NCI-H345 treated with DMSO at 0.1 percent for 48 hours (cell line): ENCODE data around the gene TUBB4B.
"Not testable (repeated sequence)": the region's sequence is repeated elsewhere in the genome, so short reads cannot be mapped to it uniquely, and the experiment has no call there.

Experiments used
- DNase-seq: peaks from one replicate; lab custom pipeline; 2025; ENCODE audit not compliant: unreplicated experiment; lab: John Stamatoyannopoulos, UW

The TUBB4B gene

DNA sequence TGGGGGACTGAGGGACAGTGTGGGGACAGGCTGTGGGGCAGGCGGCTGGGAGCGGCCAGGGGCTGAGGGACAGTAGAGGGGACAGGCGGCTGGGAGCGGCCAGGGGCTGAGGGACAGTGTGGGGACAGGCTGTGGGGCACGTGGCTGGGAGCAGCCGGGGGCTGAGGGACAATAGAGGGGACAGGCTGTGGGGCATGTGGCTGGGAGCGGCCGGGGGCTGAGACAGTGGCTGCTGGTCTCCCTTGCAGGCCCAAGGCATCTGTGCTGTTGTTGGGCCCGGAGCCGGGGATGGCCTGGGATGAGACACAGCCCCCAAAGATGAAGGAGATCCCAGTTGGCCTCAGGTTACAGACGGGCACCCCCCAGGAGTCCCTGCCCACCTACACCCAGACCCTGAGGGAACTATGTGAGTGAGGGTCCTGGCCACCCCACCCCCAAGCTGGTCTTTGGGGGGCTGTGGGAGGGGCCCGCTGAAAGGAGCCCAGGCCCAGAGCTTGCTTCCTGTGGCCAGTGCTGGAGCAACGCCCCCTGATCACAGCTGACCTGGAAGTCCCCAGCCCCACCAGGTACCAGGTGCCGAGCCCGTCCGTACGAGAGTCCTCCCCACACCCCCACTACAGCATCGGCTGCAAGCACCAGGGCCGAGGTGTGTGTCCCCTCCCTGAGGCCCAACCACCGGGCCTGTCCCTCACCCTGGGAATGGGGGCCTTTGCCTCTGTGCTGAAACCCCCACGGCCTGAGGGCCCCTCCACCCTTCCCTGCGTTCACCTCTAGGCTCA, 10.6 kb downstream of the TUBB4B start:
- no peak for DNase-seq

DNA sequence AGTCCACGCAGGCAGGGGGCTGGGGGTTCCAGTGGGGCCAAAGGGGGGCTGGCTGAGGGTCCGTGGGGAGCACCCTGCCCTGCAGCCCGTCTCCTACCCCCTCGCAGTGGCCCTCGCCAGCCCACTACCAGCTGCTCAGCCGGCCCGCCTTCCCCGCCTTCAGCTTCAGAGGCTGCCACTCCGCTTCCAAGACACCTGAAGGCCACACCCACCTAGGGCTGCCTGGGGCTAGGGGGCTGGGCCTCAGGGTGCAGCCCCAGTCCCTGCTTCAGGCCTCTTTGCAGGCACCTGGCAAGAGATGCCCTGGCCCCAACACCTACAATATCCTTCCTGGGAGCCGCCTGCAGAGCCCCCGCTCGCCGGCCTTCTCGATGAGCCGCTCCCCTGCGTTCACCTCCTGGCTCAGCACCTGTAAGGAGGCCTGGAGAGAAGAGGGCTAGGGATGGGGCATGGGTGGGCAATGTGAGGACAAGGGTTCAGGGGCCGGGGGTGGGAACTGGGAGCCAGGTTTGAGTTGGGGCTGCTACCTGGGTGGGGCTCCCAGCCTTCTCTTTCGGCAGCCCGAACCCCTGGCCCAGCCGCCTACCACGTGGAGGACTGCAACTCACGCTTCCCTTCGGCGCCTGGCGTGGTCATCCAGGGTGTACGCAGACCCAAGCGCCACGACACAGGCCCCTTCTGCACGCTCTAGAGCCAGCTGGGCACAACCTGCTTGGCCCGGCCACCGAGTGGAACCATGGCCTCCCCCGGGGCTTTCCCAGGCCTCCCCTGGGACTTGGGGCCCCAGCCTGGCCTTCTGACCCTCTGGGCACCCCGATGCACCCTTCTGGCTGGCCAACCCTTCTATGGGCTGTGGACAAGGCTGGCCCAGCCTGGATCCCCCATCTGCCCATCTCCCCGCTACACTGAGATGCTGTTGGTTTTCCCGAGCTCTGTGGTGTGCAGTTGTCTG, 11.7 kb downstream of the TUBB4B start:
- no peak for DNase-seq

DNA sequence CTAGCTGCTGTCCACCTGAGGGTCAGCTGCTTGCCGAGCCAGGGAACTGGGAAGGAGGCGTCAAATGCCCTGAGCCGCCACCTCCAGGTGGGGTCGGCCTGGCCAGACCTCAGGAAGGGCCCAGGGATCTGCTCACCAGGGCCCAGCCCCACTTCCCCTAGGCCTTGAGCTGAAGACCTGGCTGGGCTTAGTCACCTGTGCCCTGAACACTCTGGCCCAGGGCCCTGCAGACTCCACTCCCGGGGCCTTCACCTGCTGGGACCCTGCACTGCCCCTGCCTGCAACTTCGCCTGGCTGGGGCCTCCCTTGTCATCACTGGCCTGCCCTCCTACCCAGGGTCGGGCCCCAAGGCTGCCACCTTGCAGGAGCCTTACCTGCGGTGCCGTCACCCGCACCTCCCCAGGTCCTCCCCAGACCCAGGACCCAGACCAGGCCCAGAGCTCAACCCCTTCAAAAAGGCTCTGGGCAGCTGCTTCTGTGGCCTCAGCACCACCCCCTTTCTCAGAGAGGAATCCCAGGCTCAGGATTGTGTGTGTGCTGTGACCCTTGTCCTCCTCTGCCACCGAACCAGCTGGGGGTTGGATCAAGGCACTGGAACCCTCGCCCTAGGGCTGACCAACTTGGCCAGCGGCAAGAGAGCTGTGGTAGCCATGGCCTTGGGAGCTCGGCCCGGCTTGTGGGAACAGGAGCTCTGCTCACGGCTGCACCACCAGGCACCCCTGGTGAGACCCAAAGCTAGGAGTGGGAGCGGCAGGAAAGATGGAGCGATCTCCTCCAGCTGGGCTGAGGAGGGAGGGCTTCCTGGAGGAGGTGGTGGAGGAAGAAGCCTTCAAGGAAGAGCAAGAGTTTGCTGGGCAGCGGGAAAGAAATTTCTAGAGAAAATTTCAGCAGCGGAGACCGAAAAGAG, 12.9 kb downstream of the TUBB4B start:
- DNase-seq, result no peak

DNA sequence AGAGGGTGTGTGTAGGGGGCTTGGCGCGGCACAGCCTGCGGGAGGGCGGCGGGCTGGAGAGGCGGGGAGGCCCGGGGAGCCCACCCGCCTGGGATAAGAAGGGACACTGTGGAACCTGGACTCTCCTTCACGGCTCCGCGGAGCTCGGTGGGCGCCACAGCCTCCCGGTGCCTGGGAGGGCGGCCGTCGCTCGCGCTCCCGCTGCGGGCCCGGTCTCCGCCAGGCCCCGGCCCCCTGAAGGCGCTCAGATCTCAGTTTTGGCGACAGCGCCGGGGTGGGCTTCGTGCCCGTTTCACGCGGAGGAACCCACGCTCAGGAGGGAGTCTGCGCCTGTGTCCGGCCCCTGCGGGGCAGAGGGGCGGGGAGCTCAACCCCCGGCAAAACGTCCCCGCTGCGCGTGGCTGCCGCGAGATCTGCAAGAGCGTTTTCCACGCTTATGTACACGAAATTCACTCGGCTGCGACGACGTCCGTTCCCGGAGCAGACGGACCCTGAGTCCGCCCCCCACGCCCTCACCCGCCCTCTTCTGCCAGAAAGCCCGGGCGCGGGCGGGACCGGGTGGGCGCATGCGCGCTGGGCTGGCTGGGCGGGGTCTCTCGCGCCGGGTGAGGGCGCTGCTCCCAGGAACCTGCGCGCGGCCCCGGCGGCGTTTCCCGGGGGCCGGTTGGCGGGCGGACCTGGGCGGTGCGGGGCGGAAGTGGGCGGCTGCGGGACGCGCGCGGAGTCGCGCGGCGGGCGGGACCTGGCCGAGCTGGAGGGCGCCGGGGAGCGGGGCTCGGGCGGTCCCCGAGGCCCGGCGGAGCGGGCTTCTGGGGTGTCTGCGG, 13.7 kb downstream of the TUBB4B start, which contains the start of gene NELFB:
Gene NELFB (plus strand): TSS at position 704 of the 824 bp plus-strand sequence.
- peak; percentile 64 for DNase-seq

DNA sequence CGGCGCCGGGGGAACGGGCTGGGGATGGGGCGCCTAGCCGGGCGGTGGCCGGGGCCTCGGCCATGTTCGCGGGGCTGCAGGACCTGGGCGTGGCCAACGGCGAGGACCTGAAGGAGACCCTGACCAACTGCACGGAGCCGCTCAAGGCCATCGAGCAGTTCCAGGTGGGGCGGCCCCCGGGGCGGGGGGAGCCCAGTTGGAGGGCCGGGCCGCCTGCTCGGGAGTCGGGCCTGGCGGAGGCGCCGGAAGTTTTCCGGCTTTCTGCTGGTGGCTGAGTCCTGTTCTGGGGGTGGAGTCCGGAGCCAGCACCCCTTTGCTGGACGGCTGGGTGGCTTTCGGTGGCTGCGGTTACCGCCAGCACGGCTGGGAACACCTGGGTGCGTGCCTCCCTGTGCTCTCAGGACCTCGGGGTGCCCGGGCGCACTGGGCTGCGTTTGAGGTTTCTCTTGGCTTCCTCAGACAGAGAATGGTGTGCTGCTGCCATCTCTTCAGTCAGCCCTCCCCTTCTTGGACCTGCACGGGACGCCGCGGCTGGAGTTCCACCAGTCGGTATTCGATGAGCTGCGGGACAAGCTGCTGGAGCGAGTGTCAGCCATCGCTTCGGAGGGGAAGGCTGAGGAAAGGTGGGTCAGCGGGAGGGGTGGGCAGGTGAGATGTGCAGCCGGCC, 14.5 kb downstream of the TUBB4B start:
- DNase-seq, result no peak

DNA sequence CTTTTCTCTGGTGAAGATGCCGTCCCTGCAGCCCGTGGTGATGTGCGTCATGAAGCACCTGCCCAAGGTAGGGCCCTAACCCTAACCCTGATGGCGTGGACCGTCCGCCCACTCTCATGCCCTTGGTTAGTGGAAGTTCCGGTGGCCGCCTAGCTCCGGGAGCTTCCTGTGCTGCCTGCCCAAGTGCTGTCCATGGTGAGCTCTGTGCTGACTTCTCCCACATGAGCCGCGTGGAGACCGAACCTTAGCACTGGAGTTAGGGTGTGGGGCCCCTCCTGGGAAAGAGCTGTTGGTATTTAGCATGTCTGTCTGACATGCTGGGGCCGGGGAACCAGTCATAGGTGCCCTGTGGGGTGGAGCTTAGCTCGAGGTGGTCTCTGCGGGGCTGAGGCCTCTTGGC, 15.3 kb downstream of the TUBB4B start:
- no peak for DNase-seq

DNA sequence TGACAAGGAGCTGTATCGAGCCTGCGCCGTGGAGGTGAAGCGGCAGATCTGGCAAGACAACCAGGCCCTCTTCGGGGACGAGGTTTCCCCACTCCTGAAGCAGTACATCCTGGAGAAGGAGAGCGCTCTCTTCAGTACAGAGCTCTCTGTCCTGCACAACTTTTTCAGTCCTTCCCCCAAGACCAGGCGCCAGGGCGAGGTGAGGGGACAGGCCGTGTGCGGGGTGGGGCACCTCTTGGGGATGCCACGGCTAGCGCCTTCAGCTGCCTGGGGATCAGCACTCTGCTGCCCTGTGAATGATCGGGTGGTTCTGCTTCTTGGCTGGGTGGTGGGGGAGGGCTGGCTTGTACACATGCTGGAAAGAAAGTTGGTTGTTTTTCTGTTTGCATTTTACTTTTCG, 15.8 kb downstream of the TUBB4B start:
- DNase-seq, result no peak

DNA sequence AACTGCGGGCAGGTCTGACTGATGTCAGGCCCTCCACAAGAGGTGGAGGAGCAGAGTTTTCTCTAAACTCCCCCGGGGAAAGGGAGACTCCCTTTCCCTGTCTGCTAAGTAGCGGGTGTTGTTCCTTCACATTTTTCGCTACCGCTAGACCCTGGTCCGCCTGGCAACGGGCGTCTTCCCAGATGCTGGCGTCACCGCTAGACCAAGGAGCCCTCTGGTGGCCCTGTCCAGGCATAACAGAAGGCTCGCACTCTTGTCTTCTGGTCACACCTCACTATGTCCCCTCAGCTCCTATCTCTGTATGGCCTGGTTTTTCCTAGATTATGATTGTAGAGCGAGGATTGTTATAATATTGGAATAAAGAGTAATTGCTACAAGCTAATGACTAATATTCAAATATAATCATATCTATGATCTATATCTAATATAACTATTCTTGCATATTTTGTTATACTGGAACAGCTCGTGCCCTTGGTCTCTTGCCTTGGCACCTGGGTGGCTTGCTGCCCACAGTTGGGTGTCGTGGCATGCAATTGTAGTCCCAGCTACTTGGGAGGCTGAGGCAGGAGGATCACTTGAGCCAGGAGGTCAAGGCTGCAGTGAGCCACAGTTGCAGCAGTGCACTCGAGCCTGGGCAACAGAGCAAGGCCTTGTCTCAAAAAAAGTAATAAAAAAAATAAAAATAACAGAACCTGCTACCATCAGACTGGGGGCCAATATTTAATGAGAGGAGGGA, 21.3 kb downstream of the TUBB4B start:
- not testable (repeated sequence) for DNase-seq

DNA sequence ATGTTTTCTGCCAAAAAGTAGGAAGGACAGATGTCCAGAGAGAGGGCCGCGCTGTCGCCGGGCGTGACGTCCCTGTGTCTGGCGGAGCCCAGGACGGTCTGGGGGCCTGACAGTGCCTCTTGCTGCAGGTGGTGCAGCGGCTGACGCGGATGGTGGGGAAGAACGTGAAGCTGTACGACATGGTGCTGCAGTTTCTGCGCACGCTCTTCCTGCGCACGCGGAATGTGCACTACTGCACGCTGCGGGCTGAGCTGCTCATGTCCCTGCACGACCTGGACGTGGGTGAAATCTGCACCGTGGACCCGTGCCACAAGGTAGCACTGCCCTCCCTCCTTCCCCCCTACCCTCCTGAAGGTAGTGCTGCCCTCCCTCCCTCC, 21.8 kb downstream of the TUBB4B start:
- no peak for DNase-seq

DNA sequence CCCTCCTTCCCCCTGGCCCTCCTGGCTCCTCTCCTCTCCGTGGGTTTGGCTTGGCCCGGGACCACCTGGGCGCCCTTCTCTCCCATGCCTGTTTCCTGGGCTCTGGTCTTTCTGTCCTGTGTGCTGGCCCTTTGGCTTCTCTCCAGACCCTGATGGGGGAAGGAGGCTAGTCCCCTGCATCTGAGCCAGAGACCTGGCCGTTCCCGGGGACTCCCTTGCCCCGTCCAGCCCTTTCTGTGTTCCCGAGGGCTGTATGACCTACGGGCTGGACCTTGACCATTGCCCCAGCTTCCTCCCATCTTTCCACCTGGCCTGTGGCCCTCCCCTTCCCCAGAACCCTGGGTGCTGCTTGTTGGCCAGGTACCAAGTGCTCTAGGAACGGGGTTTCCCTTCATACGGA, 22.4 kb downstream of the TUBB4B start:
- DNase-seq, result no peak

DNA sequence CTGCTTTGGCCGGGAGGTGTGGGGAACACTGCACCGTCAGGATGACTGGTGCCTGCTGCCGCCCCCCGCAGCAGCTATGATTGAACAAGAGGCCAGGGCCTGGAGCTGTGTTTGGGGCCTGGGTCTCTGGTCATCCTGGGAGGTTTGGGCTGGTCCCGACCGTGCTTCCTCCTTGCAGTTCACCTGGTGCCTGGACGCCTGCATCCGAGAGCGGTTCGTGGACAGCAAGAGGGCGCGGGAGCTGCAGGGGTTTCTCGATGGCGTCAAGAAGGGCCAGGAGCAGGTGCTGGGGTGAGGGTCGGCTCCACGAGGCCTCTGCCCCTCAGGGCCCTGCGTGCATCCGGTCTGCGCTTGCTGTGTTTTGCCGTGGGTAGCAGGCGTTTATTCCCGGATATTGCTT, 23.0 kb downstream of the TUBB4B start:
- DNase-seq, result no peak

DNA sequence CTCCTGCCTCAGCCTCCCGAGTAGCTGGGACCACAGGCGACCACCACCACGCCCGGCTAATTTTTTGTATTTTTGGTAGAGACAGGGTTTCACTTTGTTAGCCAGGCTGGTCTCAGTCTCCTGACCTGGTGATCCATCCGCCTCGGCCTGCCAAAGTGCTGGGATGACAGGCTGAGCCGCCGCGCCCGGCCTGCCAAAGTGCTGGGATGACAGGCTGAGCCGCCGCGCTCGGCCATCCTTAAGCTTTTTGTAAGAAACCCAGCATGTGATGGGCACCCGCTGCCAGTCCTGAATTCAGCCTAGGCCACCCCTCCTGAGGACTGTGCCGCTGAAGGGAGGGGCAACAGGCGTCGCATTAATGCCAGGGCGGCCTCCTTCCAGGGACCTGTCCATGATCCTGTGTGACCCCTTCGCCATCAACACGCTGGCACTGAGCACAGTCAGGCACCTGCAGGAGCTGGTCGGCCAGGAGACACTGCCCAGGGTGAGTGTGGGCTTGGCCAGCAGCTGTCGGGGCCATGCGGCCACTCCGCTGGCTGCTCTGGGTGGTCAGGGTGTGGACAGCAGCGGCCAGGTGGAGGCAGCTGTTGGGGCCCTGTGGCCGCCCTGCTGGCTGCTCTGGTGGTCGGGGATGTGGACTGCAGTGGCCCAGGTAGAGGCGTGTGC, 24.5 kb downstream of the TUBB4B start:
- DNase-seq, result no peak

DNA sequence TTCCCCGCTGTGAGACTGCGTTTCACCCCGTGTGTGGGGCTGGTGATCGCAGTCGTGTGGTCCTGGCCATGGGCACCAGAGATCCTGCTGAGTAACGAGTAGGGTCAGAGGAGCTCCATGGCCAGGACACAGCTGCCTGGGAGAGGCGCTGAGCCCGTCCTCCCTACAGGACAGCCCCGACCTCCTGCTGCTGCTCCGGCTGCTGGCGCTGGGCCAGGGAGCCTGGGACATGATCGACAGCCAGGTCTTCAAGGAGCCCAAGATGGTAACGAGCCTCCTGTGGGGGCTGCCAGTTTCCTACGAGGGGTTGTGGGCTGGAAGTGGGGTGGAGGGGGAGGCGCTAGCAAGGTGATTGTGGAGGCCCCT, 25.1 kb downstream of the TUBB4B start:
- DNase-seq, result no peak

DNA sequence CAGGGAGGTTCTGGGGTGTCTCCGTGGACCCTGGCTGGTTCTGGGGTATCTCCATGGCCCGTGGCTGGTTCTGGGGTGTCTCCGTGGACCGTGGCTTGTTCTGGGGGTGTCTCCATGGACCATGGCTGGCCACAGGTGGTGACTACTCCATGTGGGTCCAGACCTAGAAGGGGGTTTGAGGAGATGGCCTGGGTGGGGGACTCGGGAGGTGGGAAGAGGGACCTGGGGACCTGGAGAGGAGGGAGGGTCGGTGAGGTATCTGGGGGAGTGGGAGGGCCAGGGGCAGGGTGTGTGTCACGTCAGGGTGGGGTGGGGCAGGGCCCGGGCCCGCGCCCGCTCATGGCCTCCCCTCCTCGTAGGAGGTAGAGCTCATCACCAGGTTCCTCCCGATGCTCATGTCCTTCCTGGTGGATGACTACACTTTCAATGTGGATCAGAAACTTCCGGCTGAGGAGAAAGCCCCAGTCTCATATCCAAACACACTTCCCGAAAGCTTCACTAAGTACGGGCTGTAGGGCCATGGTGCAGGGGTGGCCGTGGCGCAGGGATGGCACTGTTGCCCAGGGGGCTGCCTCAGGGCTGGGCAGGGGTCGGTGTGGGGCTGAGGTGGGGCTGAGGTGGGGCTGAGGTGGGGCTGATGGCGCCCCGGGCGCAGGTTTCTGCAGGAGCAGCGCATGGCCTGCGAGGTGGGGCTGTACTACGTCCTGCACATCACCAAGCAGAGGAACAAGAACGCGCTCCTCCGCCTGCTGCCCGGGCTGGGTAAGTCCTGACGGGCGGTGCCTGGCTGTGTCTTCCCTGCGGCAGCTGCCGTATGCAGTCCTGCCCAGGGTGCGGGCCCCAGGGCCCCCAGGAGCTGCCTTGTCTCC, 25.7 kb downstream of the TUBB4B start:
- no peak for DNase-seq

DNA sequence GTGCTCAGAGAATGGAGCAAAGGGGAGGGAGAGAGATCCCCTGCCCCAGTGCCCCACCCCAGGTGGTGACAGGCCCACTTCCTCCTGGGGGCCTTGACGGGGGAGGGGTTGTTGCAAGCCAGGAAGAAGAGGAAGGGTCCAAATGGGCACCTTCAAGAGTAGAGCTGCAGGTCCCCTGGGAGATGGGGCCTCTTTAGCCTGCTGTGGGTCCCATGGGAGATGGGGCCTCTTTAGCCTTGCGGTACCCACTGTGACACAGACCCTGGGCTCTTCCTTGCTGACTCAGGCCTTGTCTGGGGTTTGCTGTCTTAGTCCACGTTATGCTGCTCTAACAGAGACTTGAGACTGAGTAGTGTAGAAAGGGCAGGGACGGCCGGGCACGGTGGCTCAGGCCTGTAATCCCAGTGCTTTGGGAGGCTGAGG, 26.9 kb downstream of the TUBB4B start:
- no peak for DNase-seq

DNA sequence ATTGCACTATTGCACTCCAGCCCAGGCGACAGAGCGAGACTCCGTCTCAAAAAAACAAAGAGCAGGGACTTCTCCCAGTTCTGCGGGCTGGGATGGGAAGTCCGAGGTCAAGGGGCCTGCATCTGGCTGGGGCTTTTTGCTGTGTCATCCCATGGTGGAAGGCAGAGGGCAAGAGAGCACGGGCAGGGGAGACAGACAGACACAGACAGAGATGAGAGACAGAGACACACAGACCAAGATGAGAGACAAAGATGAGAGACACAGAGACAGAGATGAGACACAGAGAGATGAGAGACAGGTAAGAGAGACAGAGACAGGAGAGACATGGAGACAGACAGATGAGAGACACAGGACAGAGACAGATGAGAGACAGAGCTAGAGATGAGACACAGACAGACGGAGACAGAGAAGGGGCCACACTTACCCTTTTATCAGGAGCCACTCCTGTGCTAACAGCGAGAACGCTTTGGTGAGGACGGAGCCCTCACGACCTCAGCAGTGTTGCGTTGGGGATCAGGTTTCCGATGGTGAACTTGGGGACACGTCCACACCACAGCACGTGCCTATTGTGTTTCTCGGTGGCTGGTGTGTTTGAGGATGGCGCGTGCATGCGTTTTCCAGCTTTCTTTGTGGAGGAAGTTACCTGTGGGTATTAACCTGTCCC, 27.6 kb downstream of the TUBB4B start:
- DNase-seq, result no peak

DNA sequence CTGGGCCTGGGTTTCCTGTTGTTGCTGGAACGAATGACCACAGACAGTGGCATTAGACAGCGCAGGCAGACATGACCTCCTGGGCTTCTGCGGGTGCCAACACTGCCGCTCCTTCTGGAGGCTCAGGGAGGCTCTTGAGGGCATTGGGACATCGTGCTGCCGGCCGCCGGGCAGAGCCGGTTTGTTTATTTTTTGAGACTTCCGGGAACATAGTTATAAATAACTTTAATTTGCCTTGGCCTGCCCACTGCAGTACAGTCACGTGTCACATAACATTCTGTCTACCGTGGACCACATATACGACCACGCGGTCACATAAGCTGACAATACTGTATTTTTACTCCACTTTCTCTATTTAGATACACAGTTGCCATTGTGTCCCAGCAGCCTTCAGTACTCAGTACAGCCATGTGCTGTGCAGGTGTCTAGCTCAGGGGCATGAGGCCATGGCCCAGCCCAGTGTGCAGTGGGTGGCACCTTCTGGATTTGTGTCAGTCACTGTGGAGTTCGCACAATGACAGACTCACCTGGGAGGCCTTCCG, 28.2 kb downstream of the TUBB4B start:
- DNase-seq, result no peak
